A673 (cell line): Measurements from ENCODE around the gene RIMS4.

Source experiments
- CTCF ChIP-seq: fragments of 300-800, 200-600 bp; sonication (generic); conservative IDR thresholded peaks from 2 replicates; pipeline ENCODE4 v1.5.1; 2017; ENCODE audit warnings: low read depth, mild to moderate bottlenecking, antibody characterized with exemption, low read length, moderate library complexity, mixed read lengths
- EZH2 ChIP-seq: fragments of 200-600 bp; sonication (generic); IDR thresholded peaks from 2 replicates; pipeline ENCODE4 v1.6.1; 2017; ENCODE audit warnings: borderline replicate concordance, low read depth, mild to moderate bottlenecking, mixed read lengths, antibody characterized with exemption, low read length; ENCODE audit not compliant: poor library complexity, severe bottlenecking

- TF ChIP-seq CTCF: no peak
- TF ChIP-seq EZH2: no peak
These were observed 4.9 kb downstream of the RIMS4 start for GRCh38 chr20:44805335-44805978.
